A549 (cell line): Measurements from ENCODE around the gene MCOLN2. TPM values are rescaled to one million over a fixed set of nuclear protein-coding genes. Genes with fewer than 3 reads are reported as not detected.
"Not testable (repeated sequence)": the region's sequence is repeated elsewhere in the genome, so short reads cannot be mapped to it uniquely, and the experiment has no call there.

Experiments used
- ATAC-seq, 2 experiments: fragments of 200-7000 bp in 1 of 2; fragments of >200 bp in 1 of 2; cut with Nextera tagmentation in 1 of 2; cut with Tn5 transposase in 1 of 2; 3 replicates each; pipeline versions ENCODE4 v1.8.0 to v1.9.1; 2018 to 2020; ENCODE audit warnings: mild to moderate bottlenecking in 1 of 2, moderate library complexity in 1 of 2
- CTCF ChIA-PET: fragments of 300-600 bp; sonication (Branson Sonifier 250); formaldehyde crosslinking; extraction: SDS; loops from one replicate; lab custom pipeline; 2021; ENCODE audit warnings: antibody characterized with exemption, inconsistent platforms; lab: Yijun Ruan, JAX
- POLR2A ChIA-PET: fragments of 350-600 bp; formaldehyde crosslinking; extraction: SDS; loops from one replicate; lab custom pipeline; 2021; ENCODE audit warnings: antibody characterized with exemption, inconsistent platforms; lab: Yijun Ruan, JAX
- DNase-seq, 2 experiments: peaks; one replicate each; pipeline versions ENCODE4 v3.0.0 to v3.0.0-alpha.2; 2011 to 2016; ENCODE audit warnings: low read depth in 1 of 2, low spot score in 1 of 2
- FAIRE-seq: peaks from 2 replicates; lab custom pipeline; 2011; peaks lifted over from hg19 to GRCh38; lab: Jason Lieb, UNC
- H3K27ac ChIP-seq, 2 experiments: fragments of >200 bp; sonication (Bioruptor Twin); formaldehyde crosslinking; 3 replicates each; pipeline ENCODE4 v1.5.1; 2016 to 2017
- H3K4me1 ChIP-seq: fragments of >200 bp; sonication (Bioruptor Twin); formaldehyde crosslinking; 3 replicates; pipeline ENCODE4 v1.6.1; 2016
- H3K4me2 ChIP-seq: fragments of >200 bp; sonication (Bioruptor Twin); formaldehyde crosslinking; 3 replicates; pipeline ENCODE4 v1.6.1; 2016
- H3K4me3 ChIP-seq: fragments of >200 bp; sonication (Bioruptor Twin); formaldehyde crosslinking; 3 replicates; pipeline ENCODE4 v1.5.1; 2016
- H3K9me3 ChIP-seq: fragments of >200 bp; sonication (Bioruptor Twin); formaldehyde crosslinking; 3 replicates; pipeline ENCODE4 v1.6.1; 2016
- BCL3 ChIP-seq: fragments of >200 bp; sonication (Bioruptor Twin); formaldehyde crosslinking; IDR thresholded peaks from 3 replicates; pipeline ENCODE4 v1.6.1; 2016
- BHLHE40 ChIP-seq: IDR thresholded peaks from 2 replicates; pipeline ENCODE4 v1.6.1; 2012; ENCODE audit warnings: low read depth, low read length, inconsistent platforms
- E2F6 ChIP-seq: IDR thresholded peaks from 2 replicates; pipeline ENCODE4 v1.6.1; 2012; ENCODE audit warnings: low read depth, borderline replicate concordance
- EHMT2 ChIP-seq: fragments of 200-600 bp; sonication (generic); IDR thresholded peaks from 2 replicates; pipeline ENCODE4 v1.6.1; 2016; ENCODE audit warnings: antibody characterized with exemption, low read depth, mild to moderate bottlenecking, moderate library complexity
- ELK1 ChIP-seq: fragments of 150-350 bp; IDR thresholded peaks from 2 replicates; pipeline ENCODE4 v1.6.1; 2014; ENCODE audit warnings: low read depth, mild to moderate bottlenecking, low read length
- EP300 ChIP-seq, 2 experiments: fragments of >200 bp; sonication (Bioruptor Twin); formaldehyde crosslinking; IDR thresholded peaks; 2 replicates in 1 of 2; 3 replicates in 1 of 2; pipeline ENCODE4 v1.6.1; 2016 to 2017
- FOXS1 ChIP-seq: fragments of 250-450 bp; sonication (Bioruptor Pico); IDR thresholded peaks from 2 replicates; pipeline ENCODE4 v1.5.0; 2020; ENCODE audit warnings: mild to moderate bottlenecking, moderate library complexity
- HMGXB4 ChIP-seq: fragments of 250-450 bp; sonication (Bioruptor Pico); IDR thresholded peaks from 2 replicates; pipeline ENCODE4 v1.5.0; 2021; ENCODE audit warnings: mild to moderate bottlenecking, moderate library complexity, borderline replicate concordance
- JUN ChIP-seq, 2 experiments: fragments of >200 bp; sonication (Bioruptor Twin); formaldehyde crosslinking; IDR thresholded peaks; 2 replicates in 1 of 2; 3 replicates in 1 of 2; pipeline ENCODE4 v1.6.1; 2016 to 2017
- JUNB ChIP-seq: fragments of >200 bp; sonication (Bioruptor Twin); formaldehyde crosslinking; IDR thresholded peaks from 2 replicates; pipeline ENCODE4 v1.6.1; 2016
- KDM1A ChIP-seq: fragments of 200-600 bp; sonication (generic); IDR thresholded peaks from 2 replicates; pipeline ENCODE4 v1.6.1; 2016; ENCODE audit warnings: low read depth, mild to moderate bottlenecking
- NR3C1 ChIP-seq: fragments of >200 bp; sonication (Bioruptor Twin); formaldehyde crosslinking; IDR thresholded peaks from 3 replicates; pipeline ENCODE4 v1.6.1; 2017
- POLR2AphosphoS2 ChIP-seq: conservative IDR thresholded peaks from 2 replicates; pipeline ENCODE4 v1.6.1; 2012; ENCODE audit warnings: low read length, improper control_type of control experiment, inconsistent platforms
- USF2 ChIP-seq: fragments of 450-650 bp; IDR thresholded peaks from 2 replicates; pipeline ENCODE4 v1.6.1; 2014; ENCODE audit warnings: antibody characterized with exemption
- ZSCAN20 ChIP-seq: fragments of 250-450 bp; sonication (Bioruptor Pico); IDR thresholded peaks from 2 replicates; pipeline ENCODE4 v1.8.0; 2022; ENCODE audit warnings: mild to moderate bottlenecking, moderate library complexity
- WGBS: methylation state at CpG from one replicate; pipeline ENCODE4 v1.1.6; 2017; ENCODE audit errors: missing lambda C conversion rate; 5-methylcytosine and 5-hydroxymethylcytosine counted together
- polyA plus RNA-seq, 4 experiments: library from polyadenylated mRNA; depleted of rRNA in 3 of 4; stranded (reverse); fragments of >200 nt; fragmentation: RNase III in 1 of 4; extraction: RNeasy Plus Mini Kit Qiagen cat#74134 plus additional on column Dnase treatment in 1 of 4; gene quantifications; 2 replicates in 3 of 4; 3 replicates in 1 of 4; pipeline ENCODE4 v1.2.3, GENCODE V29; 2011 to 2017

Gene MCOLN2
- polyA plus RNA-seq, 2 of the 4 experiments (the other 2 are of a cell fraction), result 3.1 to 4.6 TPM

GRCh38 chr1:84912726-84913554, 84.0 kb downstream of the MCOLN2 start (continued):
- TF ChIP-seq POLR2AphosphoS2, result no peak

- DNase-seq, ATAC-seq, POLR2A ChIA-PET, H3K4me2 ChIP-seq, H3K4me1 ChIP-seq, FAIRE-seq, H3K27ac ChIP-seq, H3K4me3 ChIP-seq, H3K9me3 ChIP-seq, CTCF ChIA-PET: not testable (repeated sequence)
- WGBS, result 9% methylated on average over 4 of the region's 4 CpGs
Measured at GRCh38 chr1:84908746-84909464, 88.0 kb downstream of the MCOLN2 start.

GRCh38 chr1:84907095-84907827, 89.7 kb downstream of the MCOLN2 start:
- WGBS, result 11% methylated on average over 6 of the region's 6 CpGs
- ATAC-seq, result no peak
- Histone ChIP-seq H3K4me3 (no peak overlapping the region), H3K4me2 (no peak overlapping the region), H3K27ac (no peak overlapping the region), H3K4me1 (no peaks in the 10 kb centered on the region), H3K9me3 (no peaks in the 10 kb centered on the region)
- CTCF ChIA-PET, result no interaction called here
- TF ChIP-seq EHMT2 (no peak), E2F6 (no peak), KDM1A (no peak), NR3C1 (no peak), BHLHE40 (no peak), JUN (IDR thresholded peaks at IDR 0.05) (no peak), FOXS1 (CRISPR knock-in tag) (no peak), ZSCAN20 (no peak), ELK1 (no peak), BCL3 (no peak), USF2 (no peak), HMGXB4 (CRISPR knock-in tag) (no peak), JUNB (no peak), EP300 (IDR thresholded peaks at IDR 0.05) (no peak)
- DNase-seq, result no peak
- FAIRE-seq, result no peak
- POLR2A ChIA-PET, result no interaction called here

GRCh38 chr1:84902727-84903126, 94.2 kb downstream of the MCOLN2 start:
- FAIRE-seq, H3K4me2 ChIP-seq, ATAC-seq, H3K4me1 ChIP-seq, H3K9me3 ChIP-seq, H3K27ac ChIP-seq, CTCF ChIA-PET, H3K4me3 ChIP-seq, POLR2A ChIA-PET: not testable (repeated sequence)
- WGBS, result 40% methylated on average over 7 of the region's 7 CpGs
- DNase-seq, result peak in 1 of 2 experiments; percentile 4
